SU-DHL-6 (cell line): ENCODE data around the gene CCNI2.

ENCODE experiments used
- H2AFZ ChIP-seq: fragments of 200-600 bp; sonication (generic); 2 replicates; pipeline ENCODE4 v1.6.1; 2014; ENCODE audit warnings: low read depth, mild to moderate bottlenecking, moderate library complexity, mixed read lengths, antibody characterized with exemption, low read length; ENCODE audit not compliant: severe bottlenecking
- H3F3A ChIP-seq: fragments of 200-600 bp; shearing (Covaris generic); 2 replicates; pipeline ENCODE4 v1.6.0; 2016; ENCODE audit warnings: antibody characterized with exemption, mild to moderate bottlenecking; ENCODE audit not compliant: insufficient read depth
- H3K27ac ChIP-seq: fragments of 200-600 bp; sonication (generic); 2 replicates; pipeline ENCODE4 v1.5.1; 2016; ENCODE audit warnings: low read depth, mild to moderate bottlenecking, low read length, moderate library complexity, mixed read lengths
- H3K27me3 ChIP-seq: fragments of 200-600 bp; sonication (generic), shearing (Covaris generic); 2 replicates; pipeline ENCODE4 v1.6.0; 2014; ENCODE audit warnings: mild to moderate bottlenecking, low read length
- H3K36me3 ChIP-seq: fragments of 200-600 bp; sonication (generic); 2 replicates; pipeline ENCODE4 v1.6.1; 2014; ENCODE audit warnings: mild to moderate bottlenecking, low read length, mixed read lengths
- H3K4me2 ChIP-seq: fragments of 300-600, 200-600 bp; shearing (Covaris generic), sonication (generic); 2 replicates; pipeline ENCODE4 v1.6.0; 2014; ENCODE audit warnings: low read length, low read depth, mild to moderate bottlenecking; ENCODE audit not compliant: poor library complexity, severe bottlenecking
- H3K4me3 ChIP-seq: fragments of 200-600 bp; sonication (generic); 2 replicates; pipeline ENCODE4 v1.5.1; 2014; ENCODE audit warnings: antibody characterized with exemption, low read length, mild to moderate bottlenecking, mixed read lengths; ENCODE audit not compliant: insufficient read depth, poor library complexity, severe bottlenecking
- H3K79me2 ChIP-seq: fragments of 200-600 bp; sonication (generic); 2 replicates; pipeline ENCODE4 v1.6.1; 2014; ENCODE audit warnings: mild to moderate bottlenecking, low read length, moderate library complexity; ENCODE audit not compliant: insufficient read depth
- H3K9ac ChIP-seq: fragments of 200-600 bp; sonication (generic); 2 replicates; pipeline ENCODE4 v1.7.0; 2014; ENCODE audit warnings: mild to moderate bottlenecking, low read length
- H3K9me2 ChIP-seq: fragments of 200-600 bp; sonication (generic); replicated peaks from 2 replicates; pipeline ENCODE4 v1.6.1; 2014; ENCODE audit warnings: low read length; ENCODE audit not compliant: insufficient read depth
- H3K9me3 ChIP-seq: fragments of 200-600 bp; sonication (generic); 2 replicates; pipeline ENCODE4 v1.6.1; 2014; ENCODE audit warnings: low read length, mixed read lengths; ENCODE audit not compliant: insufficient read depth
- H4K20me1 ChIP-seq: fragments of 200-600 bp; sonication (generic); 2 replicates; pipeline ENCODE4 v1.6.1; 2014; ENCODE audit warnings: low read depth, mild to moderate bottlenecking, antibody characterized with exemption, low read length, moderate library complexity, mixed read lengths
- EZH2phosphoT487 ChIP-seq: fragments of 200-600 bp; sonication (generic), shearing (Covaris generic); conservative IDR thresholded peaks from 2 replicates; pipeline ENCODE4 v1.6.1; 2018; ENCODE audit warnings: mild to moderate bottlenecking, antibody characterized with exemption, low read length, moderate library complexity, mixed read lengths
- TF ChIP-seq, protein P1 (sequence below): fragments of 200-600 bp; sonication (generic); IDR thresholded peaks from one replicate; pipeline ENCODE4 v1.5.1; 2017; ENCODE audit warnings: antibody characterized with exemption, mild to moderate bottlenecking, low read length, moderate library complexity; ENCODE audit not compliant: insufficient read depth, poor library complexity, severe bottlenecking

The CCNI2 gene

DNA sequence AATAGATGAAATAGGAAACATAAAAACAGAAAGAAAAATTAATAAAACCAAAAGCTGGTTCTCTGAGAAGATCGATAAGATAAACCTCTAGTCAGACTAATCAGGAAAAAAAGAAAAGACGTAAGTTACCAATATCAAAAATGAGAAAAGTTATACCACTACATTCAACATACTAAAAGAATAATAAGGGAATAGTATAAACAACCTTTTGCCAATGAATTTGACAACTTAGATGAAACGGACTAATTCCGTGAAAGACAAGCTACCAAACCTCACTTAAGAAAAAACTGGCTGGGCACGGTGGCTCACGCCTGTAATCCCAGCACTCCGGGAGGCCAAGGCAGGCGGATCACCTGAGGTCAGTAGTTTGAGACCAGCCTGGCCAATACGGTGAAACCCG, 17.3 kb upstream of the CCNI2 start:
- Histone ChIP-seq H3K4me2 (no peak overlapping the region), H3K27ac (no peak overlapping the region), H4K20me1 (no peaks in the 10 kb centered on the region), H3K9me3 (no peaks in the 10 kb centered on the region), H3K9ac (no peak overlapping the region), H2AFZ (no peak overlapping the region), H3K9me2 (no peaks in the 10 kb centered on the region), H3F3A (0 out of 2 replicates have a peak, but pooled peaks cover 7% of the 10 kb centered on the region), H3K36me3 (0 out of 2 replicates have a peak, but pooled peaks cover 4% of the 10 kb centered on the region), H3K4me3 (no peak overlapping the region), H3K79me2 (no peaks in the 10 kb centered on the region), H3K27me3 (no peaks in the 10 kb centered on the region)
- no peak for TF ChIP-seq EZH2phosphoT487
- TF ChIP-seq, protein P1, sequence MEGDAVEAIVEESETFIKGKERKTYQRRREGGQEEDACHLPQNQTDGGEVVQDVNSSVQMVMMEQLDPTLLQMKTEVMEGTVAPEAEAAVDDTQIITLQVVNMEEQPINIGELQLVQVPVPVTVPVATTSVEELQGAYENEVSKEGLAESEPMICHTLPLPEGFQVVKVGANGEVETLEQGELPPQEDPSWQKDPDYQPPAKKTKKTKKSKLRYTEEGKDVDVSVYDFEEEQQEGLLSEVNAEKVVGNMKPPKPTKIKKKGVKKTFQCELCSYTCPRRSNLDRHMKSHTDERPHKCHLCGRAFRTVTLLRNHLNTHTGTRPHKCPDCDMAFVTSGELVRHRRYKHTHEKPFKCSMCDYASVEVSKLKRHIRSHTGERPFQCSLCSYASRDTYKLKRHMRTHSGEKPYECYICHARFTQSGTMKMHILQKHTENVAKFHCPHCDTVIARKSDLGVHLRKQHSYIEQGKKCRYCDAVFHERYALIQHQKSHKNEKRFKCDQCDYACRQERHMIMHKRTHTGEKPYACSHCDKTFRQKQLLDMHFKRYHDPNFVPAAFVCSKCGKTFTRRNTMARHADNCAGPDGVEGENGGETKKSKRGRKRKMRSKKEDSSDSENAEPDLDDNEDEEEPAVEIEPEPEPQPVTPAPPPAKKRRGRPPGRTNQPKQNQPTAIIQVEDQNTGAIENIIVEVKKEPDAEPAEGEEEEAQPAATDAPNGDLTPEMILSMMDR, result no peak

DNA sequence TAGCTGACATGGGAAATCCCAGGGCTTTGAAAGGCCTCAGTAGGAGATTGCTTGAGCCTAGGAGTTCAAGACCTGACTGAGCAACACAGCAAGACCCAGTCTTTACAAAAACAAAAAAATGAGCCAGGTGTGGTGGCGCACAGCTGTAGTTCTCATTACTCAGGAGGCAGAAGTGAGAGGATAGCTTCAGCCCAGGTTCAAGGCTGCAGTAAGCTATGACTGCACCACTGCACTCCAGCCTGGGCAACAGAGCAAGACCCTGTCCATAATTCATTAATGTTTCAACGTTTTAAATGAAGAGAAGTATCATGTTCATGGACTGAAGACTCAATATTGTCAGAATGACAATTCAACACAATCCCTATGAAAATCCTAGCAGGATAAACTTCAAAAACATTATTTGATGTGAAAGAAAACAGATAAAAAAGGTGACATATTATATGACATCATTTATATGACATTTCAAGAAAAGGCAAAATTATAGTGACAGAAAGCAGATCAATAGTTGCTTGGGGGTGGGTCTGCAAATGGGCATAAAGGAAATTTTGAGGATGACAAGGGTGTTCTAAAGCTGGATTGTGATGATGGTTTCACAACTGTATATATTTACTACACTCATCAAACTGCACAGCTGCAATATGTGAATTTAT, 13.6 kb upstream of the CCNI2 start:
- 0 out of 2 replicates have a peak, but pooled peaks cover 7% of the 10 kb centered on the region for H3F3A ChIP-seq
- no peaks in the 10 kb centered on the region for H3K79me2 ChIP-seq
- no peaks in the 10 kb centered on the region for H3K9me2 ChIP-seq
- H3K27ac ChIP-seq, result no peak overlapping the region
- H3K9ac ChIP-seq, result no peak overlapping the region
- H4K20me1 ChIP-seq, result no peaks in the 10 kb centered on the region; the same call in 1 of the 2 replicates
- no peak overlapping the region for H3K4me3 ChIP-seq
- TF ChIP-seq, protein P1, result no peak
- no peak for TF ChIP-seq EZH2phosphoT487
- H3K9me3 ChIP-seq, result no peaks in the 10 kb centered on the region
- no peaks in the 10 kb centered on the region for H3K27me3 ChIP-seq
- no peaks in the 10 kb centered on the region for H3K36me3 ChIP-seq
- no peak overlapping the region for H3K4me2 ChIP-seq
- H2AFZ ChIP-seq, result no peak overlapping the region

DNA sequence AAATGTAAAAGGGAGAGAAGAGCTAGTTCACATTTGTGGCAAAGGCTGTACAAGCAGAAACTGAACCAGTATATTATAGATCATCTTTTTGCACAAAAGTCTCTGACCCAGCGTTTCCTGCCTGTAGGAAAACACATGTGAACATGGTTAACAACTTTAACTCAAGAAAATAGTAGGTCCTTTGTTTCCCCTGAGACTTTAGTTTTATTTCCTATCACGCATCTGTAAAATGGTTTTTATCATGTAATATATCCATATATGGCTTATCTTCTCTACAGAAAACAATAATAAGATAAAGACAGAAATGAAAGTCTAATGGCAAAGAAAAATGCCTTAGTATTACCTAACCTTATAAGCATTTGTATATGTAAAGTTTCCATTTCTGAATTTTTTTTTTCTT, 12.5 kb upstream of the CCNI2 start:
- H3F3A ChIP-seq, result 0 out of 2 replicates have a peak, but pooled peaks cover 2% of the 10 kb centered on the region

More for the DNA sequence above, 12.5 kb upstream of the CCNI2 start:
- Histone ChIP-seq H3K9me2 (no peaks in the 10 kb centered on the region), H2AFZ (no peak overlapping the region), H3K27me3 (no peaks in the 10 kb centered on the region), H3K9ac (no peak overlapping the region), H3K36me3 (no peaks in the 10 kb centered on the region), H3K4me3 (no peak overlapping the region), H3K9me3 (no peaks in the 10 kb centered on the region), H4K20me1 (no peaks in the 10 kb centered on the region; the same call in 1 of the 2 replicates), H3K27ac (no peak overlapping the region), H3K4me2 (no peak overlapping the region), H3K79me2 (no peaks in the 10 kb centered on the region)
- TF ChIP-seq EZH2phosphoT487, result no peak
- TF ChIP-seq, protein P1, result no peak
